Endodermal cell (in vitro differentiated cells): ENCODE results near the gene SYN1. TPM values are rescaled to one million over a fixed set of nuclear protein-coding genes. Genes with fewer than 3 reads are reported as not detected.

ENCODE experiments used
- DNase-seq: peaks from one replicate; pipeline ENCODE4 v3.0.0-alpha.2; 2017
- H3K27ac ChIP-seq: 2 replicates; pipeline ENCODE4 v1.5.1; 2013; ENCODE audit warnings: mild to moderate bottlenecking, low read depth, low read length, moderate library complexity
- H3K27me3 ChIP-seq: 2 replicates; pipeline ENCODE4 v1.6.1; 2013; ENCODE audit warnings: mild to moderate bottlenecking, low read length, moderate library complexity; ENCODE audit not compliant: insufficient read depth, control insufficient read depth, poor library complexity, severe bottlenecking
- H3K36me3 ChIP-seq: 2 replicates; pipeline ENCODE4 v1.7.0; 2013; ENCODE audit warnings: mild to moderate bottlenecking, low read length, moderate library complexity; ENCODE audit not compliant: control insufficient read depth, insufficient read depth
- H3K4me1 ChIP-seq: one replicate; pipeline ENCODE4 v1.7.0; 2013; ENCODE audit warnings: low read length; ENCODE audit not compliant: control insufficient read depth, insufficient read depth
- H3K4me3 ChIP-seq: 2 replicates; pipeline ENCODE4 v1.5.1; 2013; ENCODE audit warnings: mild to moderate bottlenecking, low read length, moderate library complexity
- H3K9ac ChIP-seq: 2 replicates; pipeline ENCODE4 v1.6.1; 2013; ENCODE audit warnings: mild to moderate bottlenecking, low read length, moderate library complexity; ENCODE audit not compliant: poor library complexity, severe bottlenecking; ENCODE audit errors: extremely low read depth
- H3K9me3 ChIP-seq: 2 replicates; pipeline ENCODE4 v1.6.1; 2013; ENCODE audit warnings: mild to moderate bottlenecking, low read length, moderate library complexity; ENCODE audit not compliant: control insufficient read depth
- H3K27ac Mint-ChIP-seq: 2 replicates; pipeline ENCODE4 v1.8.0; 2020; ENCODE audit warnings: mixed read lengths
- H3K27me3 Mint-ChIP-seq: 2 replicates; pipeline ENCODE4 v1.8.0; 2021; ENCODE audit warnings: mild to moderate bottlenecking, mixed read lengths; ENCODE audit not compliant: insufficient read depth
- H3K36me3 Mint-ChIP-seq: 2 replicates; pipeline ENCODE4 v1.8.0; 2020; ENCODE audit warnings: low read depth, mixed read lengths
- H3K4me1 Mint-ChIP-seq: 2 replicates; pipeline ENCODE4 v1.8.0; 2020; ENCODE audit warnings: mixed read lengths
- H3K4me3 Mint-ChIP-seq: 2 replicates; pipeline ENCODE4 v1.8.0; 2020; ENCODE audit warnings: mild to moderate bottlenecking, moderate library complexity, mixed read lengths
- H3K9me3 Mint-ChIP-seq: 2 replicates; pipeline ENCODE4 v1.8.0; 2020; ENCODE audit warnings: mild to moderate bottlenecking, mixed read lengths
- CTCF ChIP-seq: fragments of 200-600 bp; sonication (generic); conservative IDR thresholded peaks from 2 replicates; pipeline ENCODE4 v1.5.0; 2021; ENCODE audit warnings: antibody characterized with exemption, mild to moderate bottlenecking
- WGBS, 2 experiments: methylation state at CpG; one replicate each; pipeline versions ENCODE4 v1.1.5 to v1.1.7; 2013; ENCODE audit warnings: missing lambda C conversion rate in 2 of 2, mixed read lengths in 1 of 2; ENCODE audit not compliant: insufficient coverage in 1 of 2, insufficient read length in 1 of 2; 5-methylcytosine and 5-hydroxymethylcytosine counted together
- total RNA-seq, 2 donors: library from RNA; stranded (reverse); fragmentation: NEBNext Ultra II Directional in 1 of 2; extraction: Animal tissue kit (Norgen Biotek cat#: 25700) in 1 of 2; gene quantifications; 2 replicates in 1 of 2; 3 replicates in 1 of 2; pipeline ENCODE4 v1.2.1, GENCODE V29; 2021

Gene SYN1
- total RNA-seq, 2 donors from 2014 or later = 4.9 to 5.3 TPM

- Mint-ChIP-seq H3K27me3 (no peaks in the 10 kb centered on the region), H3K27ac (no peak overlapping the region), H3K4me1 (peaks cover 2% of the 10 kb centered on the region), H3K36me3 (peaks cover 1% of the 10 kb centered on the region), H3K4me3 (no peak overlapping the region), H3K9me3 (peaks cover 60% of the 10 kb centered on the region)
- no peaks in the 10 kb centered on the region for H3K4me1 ChIP-seq
- H3K27me3 ChIP-seq = no peaks in the 10 kb centered on the region
- H3K27ac ChIP-seq = no peak overlapping the region
- WGBS, 2 experiments = 86 to 100% methylated on average over 1 to 2 of the region's 2 CpGs
- DNase-seq = no peak
- no peak overlapping the region for H3K9ac ChIP-seq
- H3K9me3 ChIP-seq = no peaks in the 10 kb centered on the region
- H3K36me3 ChIP-seq = no peaks in the 10 kb centered on the region
- no peak for TF ChIP-seq CTCF
- no peak overlapping the region for H3K4me3 ChIP-seq
These were observed 7.7 kb downstream of the SYN1 start for GRCh38 chrX:47611926-47612325.

DNA sequence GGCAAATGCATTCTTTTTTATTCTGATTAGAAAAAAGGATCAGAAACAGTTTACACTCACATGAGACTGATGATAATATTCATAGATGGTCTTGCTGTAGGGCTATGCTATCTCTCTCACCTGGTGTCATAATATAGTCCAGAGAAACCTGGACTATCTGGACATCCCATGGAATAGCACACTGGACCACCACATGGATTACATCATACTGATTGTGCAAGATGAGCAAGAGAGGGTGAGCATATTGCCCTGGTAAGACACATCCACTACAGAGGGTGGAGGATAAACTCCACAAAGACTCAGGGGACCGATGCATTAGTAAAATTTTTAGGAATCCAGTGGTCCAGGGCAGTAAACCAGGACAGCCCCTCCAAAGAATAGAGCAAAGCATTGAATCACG lies 8.2 kb downstream of the SYN1 start:
- H3K9me3 Mint-ChIP-seq = peaks cover 60% of the 10 kb centered on the region
- H3K4me3 Mint-ChIP-seq = no peak overlapping the region
- no peaks in the 10 kb centered on the region for H3K9me3 ChIP-seq
- no peak overlapping the region for H3K27ac Mint-ChIP-seq
- no peak overlapping the region for H3K27ac ChIP-seq
- H3K4me1 ChIP-seq = no peaks in the 10 kb centered on the region
- no peak overlapping the region for H3K4me3 ChIP-seq
- H3K36me3 ChIP-seq = no peaks in the 10 kb centered on the region
- H3K36me3 Mint-ChIP-seq = peaks cover 1% of the 10 kb centered on the region
- peaks cover 2% of the 10 kb centered on the region for H3K4me1 Mint-ChIP-seq
- no peaks in the 10 kb centered on the region for H3K27me3 ChIP-seq
- H3K27me3 Mint-ChIP-seq = no peaks in the 10 kb centered on the region
- TF ChIP-seq CTCF = no peak
- H3K9ac ChIP-seq = no peak overlapping the region
- 96% methylated on average over 2 of the region's 2 CpGs; no CpG with 5 or more reads in 1 of the 2 experiments for WGBS, 2 experiments
- DNase-seq = no peak

DNA sequence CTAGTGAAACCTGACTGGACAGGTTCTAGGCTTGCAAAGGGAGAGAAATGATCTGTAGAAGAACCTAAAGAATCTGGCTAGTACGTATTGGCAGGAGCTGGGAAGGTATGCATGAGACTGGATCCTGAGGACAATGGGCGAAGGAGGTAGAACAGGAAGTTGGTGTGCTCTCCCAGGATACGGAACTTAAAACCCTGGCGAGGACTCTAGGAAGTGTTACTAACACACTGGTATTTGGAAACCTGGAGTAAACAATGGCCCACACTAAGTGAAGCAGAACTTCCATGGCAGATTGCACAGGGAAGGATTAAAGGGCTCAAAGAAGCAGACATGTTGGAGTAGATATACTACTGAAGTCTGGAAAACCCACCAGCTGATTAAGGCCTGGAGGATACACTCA lies 9.1 kb downstream of the SYN1 start:
- H3K9me3 Mint-ChIP-seq = peaks cover 62% of the 10 kb centered on the region
- Histone ChIP-seq H3K36me3 (no peaks in the 10 kb centered on the region), H3K9ac (no peak overlapping the region), H3K27ac (no peak overlapping the region), H3K9me3 (no peaks in the 10 kb centered on the region), H3K27me3 (no peaks in the 10 kb centered on the region), H3K4me3 (no peak overlapping the region), H3K4me1 (no peaks in the 10 kb centered on the region)
- H3K4me3 Mint-ChIP-seq = no peak overlapping the region
- H3K36me3 Mint-ChIP-seq = peaks cover 1% of the 10 kb centered on the region
- no peak for DNase-seq
- no peak for TF ChIP-seq CTCF
- no peak overlapping the region for H3K27ac Mint-ChIP-seq
- no peaks in the 10 kb centered on the region for H3K27me3 Mint-ChIP-seq
- 91% methylated on average over 4 of the region's 4 CpGs; no CpG with 5 or more reads in 1 of the 2 experiments for WGBS, 2 experiments
- H3K4me1 Mint-ChIP-seq = peaks cover 2% of the 10 kb centered on the region
